HepG2 (cell line): ENCODE measurements around the gene SEPTIN12. TPM values are rescaled to one million over a fixed set of nuclear protein-coding genes. Genes with fewer than 3 reads are reported as not detected.

Experiments used
- CENPX ChIP-seq: sonication (generic); formaldehyde crosslinking; IDR thresholded peaks from 2 replicates; pipeline ENCODE4 v1.9.0; 2021; ENCODE audit warnings: mild to moderate bottlenecking, missing genetic modification reagents, moderate library complexity
- FOXO1 ChIP-seq: sonication (generic); formaldehyde crosslinking; IDR thresholded peaks from 2 replicates; pipeline ENCODE4 v1.4.0; 2020; ENCODE audit warnings: missing genetic modification reagents
- HNRNPL ChIP-seq: fragments of 200-400 bp; formaldehyde crosslinking; IDR thresholded peaks from 2 replicates; pipeline ENCODE4 v1.6.1; 2017; ENCODE audit warnings: mild to moderate bottlenecking, low read depth, low read length
- IKZF4 ChIP-seq: sonication (generic); formaldehyde crosslinking; IDR thresholded peaks from 2 replicates; pipeline ENCODE4 v1.5.1; 2020; ENCODE audit warnings: borderline replicate concordance, mild to moderate bottlenecking, low read depth, missing genetic modification reagents; ENCODE audit errors: not compliant biosample characterization
- MYNN ChIP-seq: sonication (generic); formaldehyde crosslinking; IDR thresholded peaks from 2 replicates; pipeline ENCODE4 v1.4.0; 2020; ENCODE audit warnings: mild to moderate bottlenecking, low read depth, missing genetic modification reagents
- NFYB ChIP-seq: sonication (generic); formaldehyde crosslinking; IDR thresholded peaks from 2 replicates; pipeline ENCODE4 v1.4.0; 2020; ENCODE audit warnings: missing genetic modification reagents
- NR2C2 ChIP-seq: sonication (generic); formaldehyde crosslinking; IDR thresholded peaks from 2 replicates; pipeline ENCODE4 v1.4.0; 2020; ENCODE audit warnings: missing genetic modification reagents, mild to moderate bottlenecking, moderate library complexity, borderline replicate concordance
- ONECUT2 ChIP-seq: sonication (generic); formaldehyde crosslinking; IDR thresholded peaks from 2 replicates; pipeline ENCODE4 v1.4.0; 2020; ENCODE audit warnings: missing genetic modification reagents
- POLR2G ChIP-seq: fragments of 200-400 bp; formaldehyde crosslinking; IDR thresholded peaks from 2 replicates; pipeline ENCODE4 v1.6.1; 2018; ENCODE audit warnings: mild to moderate bottlenecking, low read depth, low read length, moderate library complexity
- RARG ChIP-seq: sonication (generic); formaldehyde crosslinking; IDR thresholded peaks from 2 replicates; pipeline ENCODE4 v1.4.0; 2020; ENCODE audit warnings: low read depth, mild to moderate bottlenecking, missing genetic modification reagents
- SIX4 ChIP-seq: sonication (generic); formaldehyde crosslinking; IDR thresholded peaks from 2 replicates; pipeline ENCODE4 v1.4.0; 2020; ENCODE audit warnings: missing genetic modification reagents
- U2AF1 ChIP-seq: fragments of 200-400 bp; formaldehyde crosslinking; optimal IDR thresholded peaks from 2 replicates; pipeline ENCODE3; 2017; ENCODE audit warnings: mild to moderate bottlenecking, low read depth, low read length
- ZMAT3 ChIP-seq: sonication (generic); formaldehyde crosslinking; conservative IDR thresholded peaks from 2 replicates; pipeline ENCODE4 v1.7.0; 2021; ENCODE audit warnings: missing genetic modification reagents
- ZNF124 ChIP-seq: sonication (generic); formaldehyde crosslinking; IDR thresholded peaks from 2 replicates; pipeline ENCODE4 v1.4.0; 2020; ENCODE audit warnings: missing genetic modification reagents
- ZNF143 ChIP-seq: sonication (generic); formaldehyde crosslinking; IDR thresholded peaks from 2 replicates; pipeline ENCODE4 v1.4.0; 2020; ENCODE audit warnings: missing genetic modification reagents
- ZNF225 ChIP-seq: sonication (generic); formaldehyde crosslinking; IDR thresholded peaks from 2 replicates; pipeline ENCODE4 v1.4.0; 2020; ENCODE audit warnings: mild to moderate bottlenecking, missing genetic modification reagents
- ZNF232 ChIP-seq: sonication (generic); formaldehyde crosslinking; IDR thresholded peaks from 2 replicates; pipeline ENCODE4 v1.4.0; 2020; ENCODE audit warnings: missing genetic modification reagents, borderline replicate concordance
- ZNF292 ChIP-seq: sonication (generic); formaldehyde crosslinking; IDR thresholded peaks from 2 replicates; pipeline ENCODE4 v1.8.1; 2022; ENCODE audit warnings: mild to moderate bottlenecking, low read depth, missing genetic modification reagents, borderline replicate concordance
- ZNF329 ChIP-seq: sonication (generic); formaldehyde crosslinking; IDR thresholded peaks from 2 replicates; pipeline ENCODE4 v1.9.0; 2021; ENCODE audit warnings: low read depth, mild to moderate bottlenecking, missing genetic modification reagents
- ZNF484 ChIP-seq: sonication (generic); formaldehyde crosslinking; IDR thresholded peaks from 2 replicates; pipeline ENCODE4 v1.5.1; 2020; ENCODE audit warnings: mild to moderate bottlenecking, low read depth, missing genetic modification reagents, borderline replicate concordance
- ZNF780A ChIP-seq: sonication (generic); formaldehyde crosslinking; IDR thresholded peaks from 2 replicates; pipeline ENCODE4 v1.8.0; 2022; ENCODE audit warnings: mild to moderate bottlenecking, missing genetic modification reagents, moderate library complexity
- polyA plus RNA-seq, 8 experiments: library from polyadenylated mRNA; depleted of rRNA in 3 of 8; stranded (reverse) in 7 of 8; unstranded in 1 of 8; fragments of >200 nt; fragmentation: Illumina TruSeq in 4 of 8; extraction: Trizol in 4 of 8; gene quantifications; 2 replicates each; pipeline versions ENCODE4 v1.2.1 to v1.2.3, GENCODE V29; 2011 to 2016; ENCODE audit warnings: low read depth in 4 of 8, missing spikeins in 1 of 8, mixed read lengths in 1 of 8; ENCODE audit not compliant: insufficient read depth in 1 of 8
- total RNA-seq, 5 experiments: library from RNA; depleted of rRNA; stranded (reverse); fragments of >200 nt; fragmentation: Illumina TruSeq; extraction: Trizol; gene quantifications; 2 replicates each; pipeline ENCODE4 v1.2.3, GENCODE V29; 2016; ENCODE audit warnings: low read depth in 1 of 5
- TF ChIP-seq, protein P1 (sequence below): sonication (generic); formaldehyde crosslinking; IDR thresholded peaks from 2 replicates; pipeline ENCODE4 v1.4.0; 2020; ENCODE audit warnings: mild to moderate bottlenecking, low read depth, missing genetic modification reagents
- TF ChIP-seq, protein P2 (sequence below): sonication (generic); formaldehyde crosslinking; IDR thresholded peaks from 2 replicates; pipeline ENCODE4 v1.4.0; 2020; ENCODE audit warnings: mild to moderate bottlenecking, missing genetic modification reagents
- TF ChIP-seq, protein P3 (sequence below): IDR thresholded peaks from 2 replicates; pipeline ENCODE4 v1.6.1; 2016; ENCODE audit warnings: missing genetic modification reagents, missing compliant biosample characterization
- TF ChIP-seq, protein P4 (sequence below): IDR thresholded peaks from 2 replicates; pipeline ENCODE4 v1.6.1; 2016
- TF ChIP-seq, protein P5 (sequence below): sonication (generic); formaldehyde crosslinking; IDR thresholded peaks from 2 replicates; pipeline ENCODE4 v1.5.0; 2020; ENCODE audit warnings: mild to moderate bottlenecking, missing genetic modification reagents, moderate library complexity

SEPTIN12 gene
- total and polyA plus RNA-seq, 2 of the 13 experiments (the other 11 are each of a cell fraction or from before 2014, with no cell fraction given), result 0.22 TPM; not detected in 1

DNA sequence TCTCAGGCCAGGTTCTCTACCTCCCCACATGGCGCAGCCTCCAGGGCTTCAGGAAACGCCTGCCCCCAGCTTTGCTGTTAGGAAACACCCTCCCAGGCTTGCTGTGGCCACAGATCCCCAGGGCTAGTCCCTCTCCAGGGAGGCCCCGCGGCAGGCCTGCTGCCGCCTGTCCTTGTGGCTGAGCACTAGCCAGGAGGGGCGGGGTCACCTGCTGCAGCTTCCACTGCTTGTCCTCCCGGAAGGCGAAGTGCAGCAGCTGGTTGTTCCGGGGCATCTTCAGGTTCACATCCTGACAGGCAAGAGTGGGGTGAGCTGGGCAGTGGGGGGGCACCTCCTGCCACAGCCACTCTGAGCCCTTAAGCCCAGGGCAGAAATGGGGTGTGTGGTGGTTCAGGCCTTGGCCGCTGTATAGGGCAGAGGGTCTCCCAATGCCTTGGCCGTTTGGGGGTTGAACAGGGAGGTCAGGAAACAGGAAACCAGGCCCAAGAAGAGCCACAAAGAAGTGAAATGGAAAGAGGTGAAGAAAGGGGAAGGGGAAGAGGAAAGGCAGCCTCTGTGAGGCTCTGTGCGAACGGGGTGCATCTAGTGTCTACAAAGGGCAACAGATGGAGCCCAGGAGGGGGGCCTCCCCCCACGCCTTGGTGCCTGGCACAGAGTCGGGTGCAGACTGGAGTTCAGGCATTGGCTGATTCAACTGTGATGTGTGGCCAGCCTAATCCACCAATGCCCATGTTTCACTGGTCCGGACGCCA lies 12.3 kb upstream of the SEPTIN12 start (continued):
- TF ChIP-seq U2AF1 (no peak), ZNF329 (no peak), IKZF4 (no peak), ZNF232 (CRISPR knock-in tag) (no peak), NFYB (no peak), HNRNPL (no peak), CENPX (CRISPR knock-in tag) (no peak), MYNN (CRISPR knock-in tag) (no peak), POLR2G (peak; percentile 43; the same call in 1 of the 2 replicates), ZNF484 (CRISPR knock-in tag) (no peak), FOXO1 (CRISPR knock-in tag) (no peak), ZNF780A (CRISPR knock-in tag) (no peak), ZNF292 (peak; percentile 40; the same call in 1 of the 2 replicates), NR2C2 (peak; percentile 97), ONECUT2 (CRISPR knock-in tag) (no peak), RARG (no peak), SIX4 (CRISPR knock-in tag) (no peak), ZMAT3 (CRISPR knock-in tag) (no peak), ZNF143 (peak; percentile 51; the same call in 1 of the 2 replicates), ZNF124 (CRISPR knock-in tag) (no peak), ZNF225 (CRISPR knock-in tag) (no peak)
- TF ChIP-seq, protein P1, sequence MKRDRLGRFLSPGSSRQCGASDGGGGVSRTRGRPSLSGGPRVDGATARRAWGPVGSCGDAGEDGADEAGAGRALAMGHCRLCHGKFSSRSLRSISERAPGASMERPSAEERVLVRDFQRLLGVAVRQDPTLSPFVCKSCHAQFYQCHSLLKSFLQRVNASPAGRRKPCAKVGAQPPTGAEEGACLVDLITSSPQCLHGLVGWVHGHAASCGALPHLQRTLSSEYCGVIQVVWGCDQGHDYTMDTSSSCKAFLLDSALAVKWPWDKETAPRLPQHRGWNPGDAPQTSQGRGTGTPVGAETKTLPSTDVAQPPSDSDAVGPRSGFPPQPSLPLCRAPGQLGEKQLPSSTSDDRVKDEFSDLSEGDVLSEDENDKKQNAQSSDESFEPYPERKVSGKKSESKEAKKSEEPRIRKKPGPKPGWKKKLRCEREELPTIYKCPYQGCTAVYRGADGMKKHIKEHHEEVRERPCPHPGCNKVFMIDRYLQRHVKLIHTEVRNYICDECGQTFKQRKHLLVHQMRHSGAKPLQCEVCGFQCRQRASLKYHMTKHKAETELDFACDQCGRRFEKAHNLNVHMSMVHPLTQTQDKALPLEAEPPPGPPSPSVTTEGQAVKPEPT (CRISPR knock-in tag), result no peak
- TF ChIP-seq, protein P2, sequence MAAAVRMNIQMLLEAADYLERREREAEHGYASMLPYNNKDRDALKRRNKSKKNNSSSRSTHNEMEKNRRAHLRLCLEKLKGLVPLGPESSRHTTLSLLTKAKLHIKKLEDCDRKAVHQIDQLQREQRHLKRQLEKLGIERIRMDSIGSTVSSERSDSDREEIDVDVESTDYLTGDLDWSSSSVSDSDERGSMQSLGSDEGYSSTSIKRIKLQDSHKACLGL (CRISPR knock-in tag), result 0 out of 2 replicates have a peak, but pooled peaks have one; percentile 12
- TF ChIP-seq, protein P3, sequence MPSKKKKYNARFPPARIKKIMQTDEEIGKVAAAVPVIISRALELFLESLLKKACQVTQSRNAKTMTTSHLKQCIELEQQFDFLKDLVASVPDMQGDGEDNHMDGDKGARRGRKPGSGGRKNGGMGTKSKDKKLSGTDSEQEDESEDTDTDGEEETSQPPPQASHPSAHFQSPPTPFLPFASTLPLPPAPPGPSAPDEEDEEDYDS (CRISPR knock-in tag), result no peak
- TF ChIP-seq, protein P4, sequence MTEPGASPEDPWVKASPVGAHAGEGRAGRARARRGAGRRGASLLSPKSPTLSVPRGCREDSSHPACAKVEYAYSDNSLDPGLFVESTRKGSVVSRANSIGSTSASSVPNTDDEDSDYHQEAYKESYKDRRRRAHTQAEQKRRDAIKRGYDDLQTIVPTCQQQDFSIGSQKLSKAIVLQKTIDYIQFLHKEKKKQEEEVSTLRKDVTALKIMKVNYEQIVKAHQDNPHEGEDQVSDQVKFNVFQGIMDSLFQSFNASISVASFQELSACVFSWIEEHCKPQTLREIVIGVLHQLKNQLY (CRISPR knock-in tag), result no peak
- TF ChIP-seq, protein P5, sequence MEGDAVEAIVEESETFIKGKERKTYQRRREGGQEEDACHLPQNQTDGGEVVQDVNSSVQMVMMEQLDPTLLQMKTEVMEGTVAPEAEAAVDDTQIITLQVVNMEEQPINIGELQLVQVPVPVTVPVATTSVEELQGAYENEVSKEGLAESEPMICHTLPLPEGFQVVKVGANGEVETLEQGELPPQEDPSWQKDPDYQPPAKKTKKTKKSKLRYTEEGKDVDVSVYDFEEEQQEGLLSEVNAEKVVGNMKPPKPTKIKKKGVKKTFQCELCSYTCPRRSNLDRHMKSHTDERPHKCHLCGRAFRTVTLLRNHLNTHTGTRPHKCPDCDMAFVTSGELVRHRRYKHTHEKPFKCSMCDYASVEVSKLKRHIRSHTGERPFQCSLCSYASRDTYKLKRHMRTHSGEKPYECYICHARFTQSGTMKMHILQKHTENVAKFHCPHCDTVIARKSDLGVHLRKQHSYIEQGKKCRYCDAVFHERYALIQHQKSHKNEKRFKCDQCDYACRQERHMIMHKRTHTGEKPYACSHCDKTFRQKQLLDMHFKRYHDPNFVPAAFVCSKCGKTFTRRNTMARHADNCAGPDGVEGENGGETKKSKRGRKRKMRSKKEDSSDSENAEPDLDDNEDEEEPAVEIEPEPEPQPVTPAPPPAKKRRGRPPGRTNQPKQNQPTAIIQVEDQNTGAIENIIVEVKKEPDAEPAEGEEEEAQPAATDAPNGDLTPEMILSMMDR (CRISPR knock-in tag), result 0 out of 2 replicates have a peak, but pooled peaks have one; percentile 10
